ENCODE data around the gene HEXA.
A peak's percentile ranks its signal among the peaks of the same experiment; 100 is the strongest.

Gene HEXA

DNA sequence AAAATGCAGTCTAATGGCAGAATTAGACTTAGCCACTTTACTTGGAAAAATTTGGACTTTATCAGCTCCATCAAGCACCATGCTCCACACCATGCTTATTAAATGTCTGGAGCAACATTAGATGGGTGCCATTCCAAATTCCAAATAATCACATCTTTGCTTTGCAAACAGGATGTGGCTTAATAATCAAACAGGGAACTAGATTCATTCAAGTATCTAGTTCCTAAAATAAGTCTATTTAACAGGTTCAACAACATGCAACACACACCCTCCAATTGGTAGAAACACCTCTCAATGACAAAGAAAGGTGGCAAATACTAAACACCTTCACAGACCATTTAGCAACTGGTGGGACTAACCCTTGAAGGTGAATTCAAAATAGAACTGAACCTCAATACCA is 3.5 kb downstream of the HEXA start:
- DNase-seq, result no peak

- DNase-seq, result no peak
These were observed 5.8 kb downstream of the HEXA start for GRCh38 chr15:72369964-72370363.

GRCh38 chr15:72368899-72369298 is 6.9 kb downstream of the HEXA start:
- DNase-seq, result no peak

DNA sequence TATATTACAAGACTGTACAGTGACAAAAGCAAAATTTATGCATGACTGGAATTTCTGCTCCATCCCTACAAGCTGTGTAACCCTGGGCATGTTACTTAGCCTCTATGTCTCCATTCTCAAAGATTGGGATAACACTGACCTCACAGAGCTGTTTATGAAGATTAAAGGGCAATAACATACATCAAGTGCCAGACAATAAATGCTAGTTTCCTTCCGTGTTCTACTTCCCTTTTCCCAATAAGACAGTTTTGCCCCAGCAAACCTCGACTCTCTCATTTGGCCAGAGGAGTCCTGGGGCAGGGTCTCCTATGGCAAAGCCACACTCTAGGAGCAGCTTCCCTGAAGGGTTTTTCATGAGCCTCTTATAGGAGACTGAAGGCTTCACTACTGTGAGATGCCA is 7.5 kb downstream of the HEXA start:
- no peak for DNase-seq

DNA sequence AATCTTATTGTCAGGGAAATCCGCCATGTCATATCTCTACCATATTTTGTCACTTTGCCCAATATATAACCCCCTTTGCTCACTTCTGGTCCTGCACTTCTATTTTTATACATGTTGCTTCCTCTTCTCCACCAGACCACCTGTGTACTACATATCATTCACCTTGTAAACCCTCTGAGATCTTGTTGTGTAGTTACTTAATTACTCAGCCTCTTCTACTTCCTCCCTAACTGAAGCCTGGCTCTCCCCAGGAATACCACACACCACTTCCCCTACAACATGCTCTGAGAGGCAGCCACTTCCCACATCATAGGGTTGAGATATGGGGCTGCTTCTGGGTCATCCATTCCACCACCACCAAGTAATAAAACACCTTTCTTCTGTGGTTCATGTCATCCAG is 10.0 kb downstream of the HEXA start:
- DNase-seq, result no peak

GRCh38 chr15:72361176-72361575 is 14.6 kb downstream of the HEXA start:
- no peak for DNase-seq

DNA sequence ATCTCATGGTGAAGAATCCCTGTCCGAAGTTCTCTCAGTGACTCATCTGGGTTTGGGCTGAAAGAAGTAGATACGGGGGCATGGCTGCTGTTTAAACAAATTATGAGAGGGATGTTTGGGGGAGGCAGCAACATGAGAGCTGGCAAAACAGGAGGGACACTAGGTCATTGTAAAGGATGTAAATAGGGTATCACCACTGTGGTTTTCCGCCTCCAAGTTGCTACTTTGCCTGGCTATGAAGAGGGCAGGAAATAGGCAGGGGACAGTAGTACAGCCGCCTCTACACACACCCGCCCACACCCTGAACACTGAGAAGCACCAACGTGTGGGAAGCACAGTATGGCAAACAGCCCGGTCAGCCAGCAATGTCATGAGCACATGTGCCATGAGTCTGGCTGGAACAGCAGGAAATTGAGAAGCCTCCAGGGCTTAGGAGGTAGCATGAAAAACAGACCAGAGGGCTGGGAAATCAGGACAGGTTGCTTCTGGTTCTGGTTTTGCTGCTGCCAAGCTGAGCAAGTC is 17.1 kb downstream of the HEXA start:
- no peak for DNase-seq

GRCh38 chr15:72358121-72358520 is 17.7 kb downstream of the HEXA start:
- DNase-seq, result no peak

DNA sequence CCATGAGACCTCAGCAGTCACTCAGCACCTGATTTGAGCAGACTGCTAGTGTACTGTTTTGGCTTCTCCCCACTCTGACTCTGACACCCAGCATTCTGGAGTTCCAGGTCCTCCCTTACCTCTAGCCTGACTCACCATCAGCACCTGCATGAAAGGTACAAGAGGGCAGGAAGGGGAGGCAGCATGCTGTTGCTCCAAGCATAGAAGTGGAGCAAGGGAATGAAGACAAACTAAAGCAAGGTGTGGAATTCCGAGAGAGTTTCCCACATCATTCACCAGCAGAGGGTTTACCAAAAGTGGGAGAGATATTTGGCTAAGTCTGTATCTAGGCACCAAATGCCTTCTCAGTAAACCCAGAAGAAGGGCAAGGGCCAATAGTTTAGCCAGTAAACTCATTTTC is 21.3 kb downstream of the HEXA start:
- no peak for DNase-seq

DNA sequence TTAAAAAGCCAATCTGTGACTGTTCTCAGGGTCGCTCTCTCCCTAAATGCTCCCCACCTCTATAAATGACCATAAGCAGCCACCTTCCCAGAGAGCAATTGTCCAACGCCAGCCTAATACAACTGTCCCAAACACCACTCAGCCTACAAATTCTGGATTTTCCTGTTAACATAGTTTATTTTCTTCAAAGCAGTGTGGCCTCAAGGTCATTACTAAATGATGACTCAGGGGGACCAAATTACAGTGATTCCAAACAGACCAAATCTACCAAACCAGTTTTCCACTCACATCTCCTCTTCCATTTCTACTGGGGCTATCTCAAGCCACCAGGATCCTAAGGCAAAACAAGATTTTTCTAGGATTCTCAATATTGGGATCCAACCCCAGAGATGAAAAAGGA is 22.5 kb downstream of the HEXA start:
- DNase-seq, result no peak

DNA sequence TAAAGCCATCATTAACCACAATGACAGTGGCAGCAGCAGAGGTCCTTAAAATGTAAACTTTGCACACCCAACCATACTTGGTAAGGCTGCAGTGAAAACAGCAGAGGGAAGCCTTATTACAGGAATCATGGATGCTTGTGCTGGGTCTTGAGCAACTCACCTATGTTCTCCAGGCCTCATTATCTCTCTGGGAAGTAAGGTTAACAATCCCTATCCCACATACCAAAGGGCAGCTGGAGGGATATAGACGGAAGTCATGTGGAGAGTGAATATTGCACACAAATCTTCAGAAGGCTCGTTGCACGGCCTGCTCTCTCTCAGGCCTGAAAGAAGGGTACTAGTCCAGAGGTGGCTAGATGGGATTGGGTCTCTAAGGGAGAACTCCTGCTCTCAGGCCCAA is 30.0 kb downstream of the HEXA start:
- DNase-seq, result no peak

DNA sequence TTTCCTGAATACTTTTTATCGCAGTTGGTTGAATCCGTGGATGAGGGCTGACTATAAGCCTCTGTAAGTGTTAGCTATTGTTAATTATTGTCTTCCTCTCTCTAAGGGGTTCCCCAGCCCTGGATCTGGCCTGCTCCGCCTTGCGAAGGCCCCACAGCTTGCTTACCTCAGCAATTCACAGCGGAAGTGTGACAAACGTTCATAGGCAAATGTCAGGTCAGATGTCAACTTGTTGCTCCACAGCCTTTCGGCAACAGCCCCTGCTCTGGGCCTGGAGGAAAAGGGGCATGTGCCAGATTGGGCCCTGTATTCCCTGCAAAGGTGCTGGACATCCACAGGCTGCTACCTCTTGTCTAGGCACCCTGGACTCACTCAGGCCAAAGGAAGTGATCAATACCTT is 30.5 kb downstream of the HEXA start:
- no peak for DNase-seq

- DNase-seq, result no peak
These were observed 31.2 kb downstream of the HEXA start for GRCh38 chr15:72344602-72345001.

DNA sequence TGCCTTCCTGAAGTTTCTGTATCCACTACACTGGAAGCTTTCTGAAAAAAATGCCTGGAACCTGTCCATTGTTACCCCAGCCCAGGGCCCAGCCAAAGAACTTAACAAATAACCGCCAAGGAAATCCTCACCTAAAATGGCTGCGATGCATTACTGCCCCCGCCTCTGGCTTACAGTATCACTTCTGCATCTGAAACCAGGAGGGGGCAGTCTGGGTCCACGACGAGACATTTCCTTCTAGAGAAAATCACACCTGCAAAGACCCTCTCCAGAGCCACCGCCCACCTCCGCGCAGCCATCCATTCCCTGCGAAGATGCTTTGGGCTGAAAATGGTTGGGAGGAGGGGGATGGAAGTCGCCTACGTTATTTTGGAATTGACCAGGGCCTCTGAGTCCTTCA is 33.4 kb downstream of the HEXA start:
- DNase-seq, result no peak

DNA sequence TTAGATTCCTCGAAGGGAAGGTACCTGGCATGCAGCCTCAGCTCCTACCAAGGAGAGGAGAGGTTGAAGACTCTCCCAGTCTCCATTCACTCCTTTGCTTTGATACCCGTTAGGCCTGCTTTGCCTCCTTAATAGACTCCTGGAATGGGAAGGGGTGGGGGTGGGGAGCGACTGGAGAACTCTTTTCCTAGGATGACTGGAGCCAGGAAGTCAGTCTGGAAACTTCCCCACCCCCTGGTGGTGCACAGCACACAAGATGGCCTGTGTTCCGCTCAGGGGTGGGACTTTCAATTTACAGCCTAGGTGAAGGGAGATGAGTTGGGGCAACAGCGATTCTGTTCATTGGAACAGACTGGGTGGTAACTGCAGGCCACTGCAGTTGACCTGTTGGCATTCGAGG is 34.5 kb downstream of the HEXA start:
- DNase-seq, result no peak

DNA sequence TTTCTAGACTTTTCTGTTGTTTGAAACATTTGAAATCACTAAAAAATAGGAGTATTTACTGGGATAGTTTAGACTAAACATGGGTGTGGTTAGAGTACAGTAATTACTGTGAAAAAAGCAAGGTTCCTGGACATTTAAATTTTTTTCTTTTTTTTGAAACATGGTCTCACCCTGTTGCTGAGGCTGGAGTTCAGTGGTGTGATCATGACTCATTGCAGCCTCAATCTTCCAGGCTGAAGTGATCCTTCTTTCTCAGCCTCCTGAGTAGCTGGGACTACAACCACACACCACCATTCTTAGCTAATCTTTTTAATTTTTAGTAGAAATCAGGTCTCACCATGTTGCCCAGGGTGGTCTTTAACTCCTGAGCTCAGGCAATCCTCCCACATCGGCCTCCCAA is 35.4 kb downstream of the HEXA start:
- DNase-seq, result no peak

DNA sequence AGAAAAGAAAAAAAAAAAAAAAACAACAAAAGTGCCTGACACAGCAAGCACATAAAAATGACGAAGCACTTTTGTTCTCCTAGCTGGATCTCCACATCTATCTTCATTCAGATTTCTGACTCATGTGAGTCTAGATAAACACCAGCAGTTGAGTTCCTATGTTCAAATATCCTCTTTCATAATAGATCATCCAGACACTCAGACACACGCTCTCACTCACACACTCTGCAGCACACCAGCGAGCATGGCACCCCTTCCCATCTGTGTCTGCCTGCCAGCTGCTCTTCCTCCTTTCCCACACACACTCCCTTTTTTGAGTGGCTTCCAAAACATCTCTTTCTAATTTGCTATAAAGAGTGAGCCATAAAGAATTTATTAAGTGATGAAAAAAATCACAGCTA is 36.0 kb downstream of the HEXA start:
- no peak for DNase-seq

DNA sequence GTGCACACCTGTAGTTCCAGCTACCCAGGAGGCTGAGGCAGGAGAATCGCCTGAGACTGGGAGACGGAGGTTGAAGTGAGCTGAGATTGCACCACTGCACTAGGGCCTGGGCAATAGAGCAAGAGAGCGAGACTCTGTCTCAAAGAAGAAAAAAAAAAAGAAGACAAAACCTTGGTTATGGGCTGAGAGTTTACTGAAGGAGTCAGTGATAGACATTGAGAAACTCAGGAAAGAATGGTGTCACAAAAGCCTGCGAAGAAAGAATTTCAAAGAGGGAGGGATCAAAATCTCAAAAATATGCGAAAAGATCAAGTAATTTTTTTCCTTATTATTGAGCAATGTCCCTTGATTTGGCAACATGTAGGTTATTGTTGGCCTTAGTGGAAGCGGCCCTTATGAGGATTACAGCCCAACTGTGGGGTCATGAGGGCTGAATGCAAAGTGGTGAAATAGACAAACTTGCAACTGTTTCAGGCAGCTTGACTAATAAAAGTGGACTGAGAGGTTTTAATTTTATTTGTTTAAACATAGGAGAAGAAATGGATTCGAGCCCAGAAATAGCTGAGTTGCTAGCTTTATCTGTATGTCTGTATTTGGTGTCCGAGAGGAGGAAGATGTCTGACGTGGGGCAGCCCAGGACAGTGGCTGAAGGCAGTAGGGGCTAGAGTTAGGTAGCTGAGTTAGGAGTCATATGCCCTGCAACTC is 37.0 kb downstream of the HEXA start:
- DNase-seq, result no peak

DNA sequence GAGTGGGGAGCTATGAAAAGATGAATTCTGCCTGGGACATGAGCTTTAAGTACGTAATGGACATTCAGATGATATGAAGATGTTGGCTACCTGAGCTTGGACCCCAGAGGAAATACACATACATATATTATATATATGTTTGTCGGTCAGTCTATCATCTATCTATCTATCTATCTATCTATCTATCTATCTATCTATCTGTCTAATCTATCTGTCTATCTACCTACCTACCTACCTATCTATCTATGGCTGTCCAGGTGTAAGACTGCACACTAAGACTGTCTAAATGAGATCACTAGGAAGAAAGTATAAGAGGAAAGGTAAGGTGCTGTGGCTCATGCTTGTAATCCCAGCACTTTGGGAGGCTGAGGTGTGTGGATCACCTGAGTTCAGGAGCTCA is 37.7 kb downstream of the HEXA start:
- no peak for DNase-seq

GRCh38 chr15:72334842-72335241 is 41.0 kb downstream of the HEXA start:
- DNase-seq, result no peak

GRCh38 chr15:72331021-72331420 is 44.8 kb downstream of the HEXA start:
- no peak for DNase-seq

GRCh38 chr15:72323752-72324151 is 52.1 kb downstream of the HEXA start:
- no peak for DNase-seq

- DNase-seq, result peak; percentile 81
These were observed 55.7 kb downstream of the HEXA start, which contains the start of gene CELF6 for GRCh38 chr15:72319985-72320671. Gene CELF6 (minus strand): TSS chr15:72320157. CDS start chr15:72319874, 283 bp downstream.

- DNase-seq, result peak; percentile 75
These were observed 56.3 kb downstream of the HEXA start for GRCh38 chr15:72319360-72319984.
